ENCODE measurements around the gene PPM1F.

Gene PPM1F

GRCh38 chr22:21965762-21966288, 13.2 kb upstream of the PPM1F start:
- Histone ChIP-seq H3K4me1 (ENCODE audit: control insufficient read depth, insufficient read depth, low read length) (no peaks in the 10 kb centered on the region), H3K9ac (ENCODE audit: low read depth, low read length) (no peak overlapping the region), H3K4me3 (ENCODE audit: low read depth, low read length) (no peak overlapping the region), H3K27me3 (ENCODE audit: control insufficient read depth, insufficient read depth, low read length) (no peaks in the 10 kb centered on the region), H3K9me3 (ENCODE audit: control insufficient read depth, insufficient read depth, low read length) (no peaks in the 10 kb centered on the region), H3K36me3 (ENCODE audit: control insufficient read depth, insufficient read depth, low read length) (peaks cover 92% of the 10 kb centered on the region), H3K27ac (ENCODE audit: low read depth, low read length) (no peak overlapping the region)

GRCh38 chr22:21964918-21965484, 12.4 kb upstream of the PPM1F start:
- H3K27me3 ChIP-seq (ENCODE audit: control insufficient read depth, insufficient read depth, low read length) = no peaks in the 10 kb centered on the region
- peaks cover 90% of the 10 kb centered on the region for H3K36me3 ChIP-seq (ENCODE audit: control insufficient read depth, insufficient read depth, low read length)
- no peak overlapping the region for H3K4me3 ChIP-seq (ENCODE audit: low read depth, low read length)
- H3K27ac ChIP-seq (ENCODE audit: low read depth, low read length) = no peak overlapping the region
- H3K9me3 ChIP-seq (ENCODE audit: control insufficient read depth, insufficient read depth, low read length) = no peaks in the 10 kb centered on the region
- H3K4me1 ChIP-seq (ENCODE audit: control insufficient read depth, insufficient read depth, low read length) = no peaks in the 10 kb centered on the region
- H3K9ac ChIP-seq (ENCODE audit: low read depth, low read length) = no peak overlapping the region

DNA sequence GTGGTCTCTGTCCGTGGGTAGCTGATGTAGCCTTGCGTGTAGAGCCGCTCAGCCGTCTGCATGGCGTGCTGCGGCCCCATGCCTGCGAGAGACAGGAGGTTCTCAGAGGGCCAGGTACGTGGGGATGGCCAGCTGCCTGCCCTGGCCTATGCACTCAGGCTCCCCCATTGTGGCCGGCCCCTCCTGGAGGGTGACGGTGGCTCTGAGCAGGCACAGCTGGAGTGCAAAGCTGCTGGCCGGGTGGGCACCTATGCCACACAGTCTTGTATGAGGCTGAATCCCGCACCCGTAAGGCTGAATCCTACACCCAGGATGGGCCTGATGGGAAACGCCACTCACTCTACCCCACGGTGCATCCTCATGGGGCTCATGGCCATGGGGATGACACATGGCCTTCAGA, 11.6 kb upstream of the PPM1F start:
- Histone ChIP-seq H3K27ac (ENCODE audit: low read depth, low read length) (no peak overlapping the region), H3K27me3 (ENCODE audit: control insufficient read depth, insufficient read depth, low read length) (no peaks in the 10 kb centered on the region), H3K9me3 (ENCODE audit: control insufficient read depth, insufficient read depth, low read length) (no peaks in the 10 kb centered on the region), H3K36me3 (ENCODE audit: control insufficient read depth, insufficient read depth, low read length) (peaks cover 92% of the 10 kb centered on the region), H3K4me3 (ENCODE audit: low read depth, low read length) (no peak overlapping the region), H3K4me1 (ENCODE audit: control insufficient read depth, insufficient read depth, low read length) (no peaks in the 10 kb centered on the region), H3K9ac (ENCODE audit: low read depth, low read length) (no peak overlapping the region)

GRCh38 chr22:21963790-21964211, 11.2 kb upstream of the PPM1F start:
- no peaks in the 10 kb centered on the region for H3K27me3 ChIP-seq (ENCODE audit: control insufficient read depth, insufficient read depth, low read length)
- H3K36me3 ChIP-seq (ENCODE audit: control insufficient read depth, insufficient read depth, low read length) = peaks cover 94% of the 10 kb centered on the region
- H3K9ac ChIP-seq (ENCODE audit: low read depth, low read length) = no peak overlapping the region
- no peak overlapping the region for H3K27ac ChIP-seq (ENCODE audit: low read depth, low read length)
- no peaks in the 10 kb centered on the region for H3K4me1 ChIP-seq (ENCODE audit: control insufficient read depth, insufficient read depth, low read length)
- no peak overlapping the region for H3K4me3 ChIP-seq (ENCODE audit: low read depth, low read length)
- H3K9me3 ChIP-seq (ENCODE audit: control insufficient read depth, insufficient read depth, low read length) = no peaks in the 10 kb centered on the region

- no peak overlapping the region for H3K27ac ChIP-seq (ENCODE audit: low read depth, low read length)
- H3K27me3 ChIP-seq (ENCODE audit: control insufficient read depth, insufficient read depth, low read length) = no peaks in the 10 kb centered on the region
- H3K9ac ChIP-seq (ENCODE audit: low read depth, low read length) = no peak overlapping the region
- no peak overlapping the region for H3K4me3 ChIP-seq (ENCODE audit: low read depth, low read length)
- no peaks in the 10 kb centered on the region for H3K4me1 ChIP-seq (ENCODE audit: control insufficient read depth, insufficient read depth, low read length)
- no peaks in the 10 kb centered on the region for H3K9me3 ChIP-seq (ENCODE audit: control insufficient read depth, insufficient read depth, low read length)
- peaks cover 94% of the 10 kb centered on the region for H3K36me3 ChIP-seq (ENCODE audit: control insufficient read depth, insufficient read depth, low read length)
Observed at GRCh38 chr22:21963286-21963685, 10.6 kb upstream of the PPM1F start.

- Histone ChIP-seq H3K4me1 (ENCODE audit: control insufficient read depth, insufficient read depth, low read length) (no peaks in the 10 kb centered on the region), H3K4me3 (ENCODE audit: low read depth, low read length) (no peak overlapping the region), H3K9ac (ENCODE audit: low read depth, low read length) (no peak overlapping the region), H3K27ac (ENCODE audit: low read depth, low read length) (no peak overlapping the region), H3K36me3 (ENCODE audit: control insufficient read depth, insufficient read depth, low read length) (peaks cover 89% of the 10 kb centered on the region), H3K27me3 (ENCODE audit: control insufficient read depth, insufficient read depth, low read length) (no peaks in the 10 kb centered on the region), H3K9me3 (ENCODE audit: control insufficient read depth, insufficient read depth, low read length) (no peaks in the 10 kb centered on the region)
Observed at GRCh38 chr22:21962655-21962949, 10.0 kb upstream of the PPM1F start.

DNA sequence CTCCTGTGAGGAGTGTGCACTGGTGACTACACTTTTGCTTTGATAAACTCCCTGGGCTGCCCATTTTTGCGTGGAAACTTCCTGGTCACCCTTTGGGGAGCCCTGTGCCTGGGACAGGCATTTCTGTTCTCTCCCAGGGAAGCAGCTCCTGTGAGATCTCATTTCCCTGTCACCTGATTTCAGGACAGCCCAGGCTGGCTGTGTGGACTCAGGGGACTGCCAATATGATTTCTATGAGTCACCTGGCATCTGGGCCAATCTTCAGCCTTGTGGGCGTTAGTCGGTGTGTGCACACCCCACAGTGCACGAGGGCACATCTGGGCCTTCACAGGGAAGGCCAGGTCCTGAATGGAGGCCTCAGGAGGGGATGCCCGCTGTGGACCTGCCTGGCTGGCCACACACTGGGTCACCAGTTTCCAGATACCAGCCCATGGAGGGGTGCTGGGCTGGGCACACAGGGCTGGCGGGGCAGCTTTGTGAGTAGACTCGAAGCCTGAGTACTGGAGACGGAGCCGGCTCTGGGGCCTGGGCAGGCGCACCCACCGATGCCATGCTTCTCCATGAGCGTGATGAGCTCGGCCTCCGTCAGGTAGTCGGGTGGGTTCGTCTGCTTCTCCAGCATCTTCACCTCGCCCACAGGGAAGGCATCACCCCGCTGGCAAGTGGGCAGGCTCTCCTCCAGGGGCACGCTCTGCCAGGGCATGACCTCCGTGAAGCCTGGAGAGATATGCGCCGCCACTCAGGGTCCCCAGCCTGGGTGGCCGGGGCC, 9.4 kb upstream of the PPM1F start:
- Histone ChIP-seq H3K4me1 (ENCODE audit: control insufficient read depth, insufficient read depth, low read length) (no peaks in the 10 kb centered on the region), H3K36me3 (ENCODE audit: control insufficient read depth, insufficient read depth, low read length) (peaks cover 84% of the 10 kb centered on the region), H3K9ac (ENCODE audit: low read depth, low read length) (no peak overlapping the region), H3K9me3 (ENCODE audit: control insufficient read depth, insufficient read depth, low read length) (no peaks in the 10 kb centered on the region), H3K27me3 (ENCODE audit: control insufficient read depth, insufficient read depth, low read length) (no peaks in the 10 kb centered on the region), H3K4me3 (ENCODE audit: low read depth, low read length) (no peak overlapping the region), H3K27ac (ENCODE audit: low read depth, low read length) (no peak overlapping the region)

DNA sequence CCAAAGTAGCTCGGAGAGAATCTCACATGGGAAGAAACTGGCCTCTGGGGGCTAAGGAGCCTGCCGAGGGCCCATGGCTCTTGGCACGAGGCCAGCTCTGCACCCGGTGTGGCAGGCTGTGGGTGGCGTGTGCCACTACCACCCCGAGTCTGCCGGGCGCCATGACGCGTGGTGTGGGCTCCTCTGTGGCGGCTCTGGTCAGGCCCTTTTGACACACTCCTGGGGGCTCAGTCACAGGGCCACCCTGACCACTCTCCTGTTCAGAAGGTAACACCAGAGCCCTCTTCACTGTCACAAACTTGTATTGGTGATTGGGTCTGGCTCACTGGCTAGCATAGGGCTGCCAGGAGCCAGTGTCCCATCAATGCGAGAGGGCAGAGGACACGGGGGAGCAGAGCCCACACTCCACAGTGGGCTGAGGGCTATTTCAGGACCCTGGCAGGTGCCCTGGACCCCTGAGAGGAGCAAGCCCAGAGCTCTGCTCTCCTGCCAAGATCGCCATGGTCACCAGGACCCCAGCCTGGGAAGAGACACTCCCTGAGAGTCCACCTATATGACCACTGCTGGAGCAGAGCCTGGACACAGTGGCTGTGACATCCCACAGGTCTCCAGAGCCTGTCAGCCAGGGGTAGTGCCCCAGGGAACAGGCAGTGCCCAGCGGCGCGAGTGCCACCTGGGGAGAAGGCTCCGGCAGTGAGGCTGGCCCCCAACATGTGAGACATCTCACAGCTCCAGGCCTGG, 8.6 kb upstream of the PPM1F start:
- peaks cover 76% of the 10 kb centered on the region for H3K36me3 ChIP-seq (ENCODE audit: control insufficient read depth, insufficient read depth, low read length)
- H3K27me3 ChIP-seq (ENCODE audit: control insufficient read depth, insufficient read depth, low read length) = no peaks in the 10 kb centered on the region
- no peak overlapping the region for H3K9ac ChIP-seq (ENCODE audit: low read depth, low read length)
- H3K4me3 ChIP-seq (ENCODE audit: low read depth, low read length) = no peak overlapping the region
- H3K27ac ChIP-seq (ENCODE audit: low read depth, low read length) = no peak overlapping the region
- H3K4me1 ChIP-seq (ENCODE audit: control insufficient read depth, insufficient read depth, low read length) = no peaks in the 10 kb centered on the region
- H3K9me3 ChIP-seq (ENCODE audit: control insufficient read depth, insufficient read depth, low read length) = no peaks in the 10 kb centered on the region

GRCh38 chr22:21960200-21961126, 7.8 kb upstream of the PPM1F start:
- Histone ChIP-seq H3K4me1 (ENCODE audit: control insufficient read depth, insufficient read depth, low read length) (no peaks in the 10 kb centered on the region), H3K4me3 (ENCODE audit: low read depth, low read length) (no peak overlapping the region), H3K27ac (ENCODE audit: low read depth, low read length) (no peak overlapping the region), H3K27me3 (ENCODE audit: control insufficient read depth, insufficient read depth, low read length) (no peaks in the 10 kb centered on the region), H3K36me3 (ENCODE audit: control insufficient read depth, insufficient read depth, low read length) (peaks cover 68% of the 10 kb centered on the region), H3K9me3 (ENCODE audit: control insufficient read depth, insufficient read depth, low read length) (no peaks in the 10 kb centered on the region), H3K9ac (ENCODE audit: low read depth, low read length) (no peak overlapping the region)

DNA sequence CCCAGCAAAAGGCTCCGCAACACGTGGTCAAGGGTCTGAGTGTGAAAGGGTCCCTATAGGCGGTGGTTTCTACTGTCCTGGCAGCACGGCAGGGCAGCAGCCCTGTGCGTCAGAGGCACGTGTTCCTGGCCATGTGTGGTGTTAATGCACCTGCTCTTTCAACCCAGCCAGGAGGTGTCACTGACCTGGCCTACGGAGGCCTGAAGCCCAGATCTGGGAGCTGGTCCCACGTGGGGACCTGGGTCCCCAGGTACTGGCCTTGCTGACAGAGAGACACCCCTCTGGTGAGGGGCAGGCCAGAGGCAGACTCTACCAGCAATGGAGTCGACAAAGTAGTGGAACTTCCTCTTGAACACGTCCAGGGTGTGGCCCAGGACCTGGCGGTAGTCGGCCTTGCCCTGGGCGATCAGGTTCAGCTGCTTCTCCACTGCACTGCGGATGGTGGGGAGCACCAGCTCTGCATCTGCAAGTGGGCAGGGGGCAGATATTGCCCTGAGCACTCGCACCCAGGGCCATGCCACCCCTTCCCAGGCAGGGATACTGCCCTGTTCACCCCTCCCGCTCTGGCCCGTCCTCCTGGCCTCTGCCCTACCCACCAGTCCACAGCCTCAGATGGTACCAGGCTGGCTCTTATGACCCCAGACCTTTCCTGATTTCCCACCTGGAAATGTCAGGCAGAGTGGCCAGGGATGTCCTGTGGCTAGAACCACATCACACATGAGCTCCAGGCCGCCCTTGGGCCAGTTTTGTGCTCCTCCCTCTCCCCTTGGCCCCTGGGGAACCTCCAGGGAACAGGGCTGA, 6.8 kb upstream of the PPM1F start:
- H3K27me3 ChIP-seq (ENCODE audit: control insufficient read depth, insufficient read depth, low read length) = no peaks in the 10 kb centered on the region
- no peak overlapping the region for H3K9ac ChIP-seq (ENCODE audit: low read depth, low read length)
- no peak overlapping the region for H3K27ac ChIP-seq (ENCODE audit: low read depth, low read length)
- no peak overlapping the region for H3K4me3 ChIP-seq (ENCODE audit: low read depth, low read length)
- peaks cover 58% of the 10 kb centered on the region for H3K36me3 ChIP-seq (ENCODE audit: control insufficient read depth, insufficient read depth, low read length)
- no peaks in the 10 kb centered on the region for H3K9me3 ChIP-seq (ENCODE audit: control insufficient read depth, insufficient read depth, low read length)
- no peaks in the 10 kb centered on the region for H3K4me1 ChIP-seq (ENCODE audit: control insufficient read depth, insufficient read depth, low read length)

All from HUES48 (cell line).